Thyroid gland (tissue), 4 donors: ENCODE data around the gene GTPBP2. TPM values are rescaled to one million over a fixed set of nuclear protein-coding genes. Genes with fewer than 3 reads are reported as not detected.
"Not testable (repeated sequence)": the region's sequence is repeated elsewhere in the genome, so short reads cannot be mapped to it uniquely, and the experiment has no call there.

Experiments
- DNase-seq, 2 donors: peaks; one replicate each; pipeline ENCODE4 v3.0.0-alpha.2; 2019
- H3K27ac ChIP-seq, 3 donors: fragments of 200-600 bp; sonication (generic); 1 replicate in 2 of 3; 2 replicates in 1 of 3; pipeline ENCODE4 v1.5.1; 2016 to 2019; ENCODE audit warnings: mild to moderate bottlenecking in 1 of 3, moderate library complexity in 1 of 3
- H3K27me3 ChIP-seq: fragments of 200-600 bp; sonication (generic); one replicate; pipeline ENCODE4 v1.5.1; 2019
- H3K36me3 ChIP-seq, 2 donors: fragments of 200-600 bp; sonication (generic); one replicate each; pipeline ENCODE4 v1.5.1; 2016 to 2019
- H3K4me1 ChIP-seq, 2 donors: fragments of 200-600 bp; sonication (generic); one replicate each; pipeline ENCODE4 v1.5.1; 2017 to 2019
- H3K4me3 ChIP-seq, 3 donors: fragments of 200-600 bp; sonication (generic); replicated peaks in 1 of 3; 1 replicate in 2 of 3; 2 replicates in 1 of 3; pipeline ENCODE4 v1.5.1; 2016; ENCODE audit warnings: mild to moderate bottlenecking in 1 of 3
- H3K9me3 ChIP-seq: fragments of 200-600 bp; sonication (generic); one replicate; pipeline ENCODE4 v1.5.1; 2017
- CTCF ChIP-seq, 6 experiments: fragments of 200-600 bp in 3 of 6; fragments of 450-650 bp in 3 of 6; sonication (generic) in 3 of 6; IDR thresholded peaks; one replicate each; pipeline ENCODE4 v1.5.1; 2016 to 2019; ENCODE audit warnings: antibody characterized with exemption in 6 of 6, mild to moderate bottlenecking in 2 of 6, inconsistent platforms in 1 of 6, moderate library complexity in 1 of 6
- POLR2A ChIP-seq, 2 donors: fragments of 450-650 bp; IDR thresholded peaks; one replicate each; pipeline ENCODE4 v1.6.1; 2017; ENCODE audit warnings: antibody characterized with exemption in 2 of 2, mild to moderate bottlenecking in 2 of 2, moderate library complexity in 1 of 2
- WGBS, 2 donors: methylation state at CpG; one replicate each; pipeline ENCODE4 v1.1.5; 2017; 5-methylcytosine and 5-hydroxymethylcytosine counted together
- intact Hi-C: fragments of 100-400 bp; cut with DNase I; formaldehyde crosslinking; loops from one replicate; pipeline ENCODE4 v1.15.1; 2023
- total RNA-seq, 4 donors: library from RNA; depleted of rRNA; stranded (reverse); fragments of >200 nt; gene quantifications; one replicate each; pipeline ENCODE4 v1.2.3, GENCODE V29; 2016

The GTPBP2 gene
- total RNA-seq, 4 donors from 2014 or later, result 50.2 to 65.8 (median 58.1) TPM

GRCh38 chr6:43657221-43657802 is 28.2 kb upstream of the GTPBP2 start:
- intact Hi-C loops, result no loop called here
- H3K4me3 ChIP-seq, result no peak overlapping the region
- H3K27me3 ChIP-seq, result no peaks in the 10 kb centered on the region
- H3K4me1 ChIP-seq, result no peaks in the 10 kb centered on the region
- no peak overlapping the region for H3K27ac ChIP-seq
- no peak for TF ChIP-seq POLR2A (IDR thresholded peaks at IDR 0.05)
- no peak for DNase-seq
- H3K9me3 ChIP-seq, result no peaks in the 10 kb centered on the region
- 83 to 86% methylated on average over 3 of the region's 3 CpGs for WGBS, 2 donors
- no peaks in the 10 kb centered on the region for H3K36me3 ChIP-seq

DNA sequence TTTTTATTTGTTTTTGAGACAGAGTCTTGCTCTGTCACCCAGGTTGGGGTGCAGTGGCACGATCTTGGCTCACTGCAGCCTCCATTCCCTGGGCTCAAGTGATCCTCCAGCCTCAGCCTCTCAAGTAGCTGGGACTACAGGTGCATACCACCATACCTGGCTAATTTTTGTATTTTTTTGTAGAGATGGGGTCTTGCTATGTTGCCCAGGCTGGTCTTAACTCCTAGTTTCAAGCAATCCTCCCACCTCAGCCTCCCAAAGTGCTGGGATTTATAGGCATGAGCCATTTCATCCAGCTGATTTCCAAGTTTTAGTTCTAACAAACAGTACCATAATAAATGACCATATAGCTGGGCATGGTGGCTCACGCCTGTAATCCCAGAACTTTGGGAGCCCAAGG is 23.8 kb upstream of the GTPBP2 start:
- H3K9me3 ChIP-seq, DNase-seq, H3K4me3 ChIP-seq, H3K27ac ChIP-seq, H3K36me3 ChIP-seq, H3K4me1 ChIP-seq, H3K27me3 ChIP-seq, intact Hi-C loops: not testable (repeated sequence)
- WGBS, 2 donors, result 97 to 98% methylated on average over 2 of the region's 2 CpGs

- TF ChIP-seq POLR2A (IDR thresholded peaks at IDR 0.05), result no peak
- no peak for TF ChIP-seq CTCF (IDR thresholded peaks at IDR 0.05)
- Histone ChIP-seq H3K4me1 (peaks cover 8 to 10% of the 10 kb centered on the region in 2 donors), H3K4me3 (no peak overlapping the region), H3K36me3 (no peaks in the 10 kb centered on the region), H3K27ac (no peak overlapping the region), H3K9me3 (no peaks in the 10 kb centered on the region), H3K27me3 (no peaks in the 10 kb centered on the region)
- intact Hi-C loops, result no loop called here
- no peak for DNase-seq
- 89 to 96% methylated on average over 2 of the region's 2 CpGs for WGBS, 2 donors
Measured at GRCh38 chr6:43648248-43648647, 19.2 kb upstream of the GTPBP2 start.

DNA sequence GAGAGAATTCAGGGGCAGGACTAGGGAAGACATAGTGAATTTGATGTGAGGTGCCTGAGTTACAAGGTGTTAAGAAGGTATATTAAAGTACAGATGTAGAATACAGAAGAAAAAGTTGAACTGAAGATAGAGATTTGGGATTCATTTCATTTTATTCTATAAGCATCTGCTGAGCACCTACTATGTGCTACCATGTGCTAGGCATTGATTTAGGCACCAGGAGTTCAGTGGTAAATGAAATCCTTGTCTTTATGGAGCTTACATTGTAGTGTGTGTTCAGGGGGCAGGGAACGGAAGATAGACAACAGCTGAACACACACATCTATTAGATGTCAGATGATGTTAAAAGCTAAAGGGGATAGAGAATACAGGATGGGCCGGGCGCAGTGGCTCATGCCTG is 18.5 kb upstream of the GTPBP2 start:
- Histone ChIP-seq H3K27ac (no peak overlapping the region), H3K4me1 (peaks cover 8 to 10% of the 10 kb centered on the region in 2 donors), H3K36me3 (no peaks in the 10 kb centered on the region), H3K27me3 (no peaks in the 10 kb centered on the region), H3K4me3 (no peak overlapping the region), H3K9me3 (no peaks in the 10 kb centered on the region)
- intact Hi-C loops, result no loop called here
- no peak for DNase-seq
- TF ChIP-seq CTCF (IDR thresholded peaks at IDR 0.05) (no peak), POLR2A (IDR thresholded peaks at IDR 0.05) (no peak)
- 93 to 95% methylated on average over 3 of the region's 3 CpGs for WGBS, 2 donors

- peak overlapping the region in 1 of 3 donors; percentile 31 for H3K27ac ChIP-seq
- WGBS, 2 donors, result 16 to 18% methylated on average over 9 of the region's 9 CpGs
- intact Hi-C loops, result no loop called here
Measured at GRCh38 chr6:43645613-43645964, 16.5 kb upstream of the GTPBP2 start.

More at GRCh38 chr6:43645613-43645964, 16.5 kb upstream of the GTPBP2 start:
- TF ChIP-seq CTCF (IDR thresholded peaks at IDR 0.05) (no peak), POLR2A (IDR thresholded peaks at IDR 0.05) (no peak)
- peaks cover 2 to 8% of the 10 kb centered on the region in 2 donors for H3K36me3 ChIP-seq
- H3K4me1 ChIP-seq, result peaks cover 8 to 10% of the 10 kb centered on the region in 2 donors
- no peaks in the 10 kb centered on the region for H3K27me3 ChIP-seq
- peak overlapping the region in 1 of 3 donors; percentile 30 for H3K4me3 ChIP-seq
- no peak for DNase-seq
- H3K9me3 ChIP-seq, result no peaks in the 10 kb centered on the region
